Stimulated activated CD8-positive, alpha-beta memory T cell treated with anti-CD3 and anti-CD28 coated beads, Interleukin-12 subunit alpha, Interleukin-12 subunit beta, amount 100 ng/mL, for 4 hours (primary cell): ENCODE results near the gene DUSP5.

Source experiments
- DNase-seq: peaks from one replicate; pipeline ENCODE4 v3.0.0-alpha.2; 2020; ENCODE audit warnings: low read depth

DUSP5 gene

DNA sequence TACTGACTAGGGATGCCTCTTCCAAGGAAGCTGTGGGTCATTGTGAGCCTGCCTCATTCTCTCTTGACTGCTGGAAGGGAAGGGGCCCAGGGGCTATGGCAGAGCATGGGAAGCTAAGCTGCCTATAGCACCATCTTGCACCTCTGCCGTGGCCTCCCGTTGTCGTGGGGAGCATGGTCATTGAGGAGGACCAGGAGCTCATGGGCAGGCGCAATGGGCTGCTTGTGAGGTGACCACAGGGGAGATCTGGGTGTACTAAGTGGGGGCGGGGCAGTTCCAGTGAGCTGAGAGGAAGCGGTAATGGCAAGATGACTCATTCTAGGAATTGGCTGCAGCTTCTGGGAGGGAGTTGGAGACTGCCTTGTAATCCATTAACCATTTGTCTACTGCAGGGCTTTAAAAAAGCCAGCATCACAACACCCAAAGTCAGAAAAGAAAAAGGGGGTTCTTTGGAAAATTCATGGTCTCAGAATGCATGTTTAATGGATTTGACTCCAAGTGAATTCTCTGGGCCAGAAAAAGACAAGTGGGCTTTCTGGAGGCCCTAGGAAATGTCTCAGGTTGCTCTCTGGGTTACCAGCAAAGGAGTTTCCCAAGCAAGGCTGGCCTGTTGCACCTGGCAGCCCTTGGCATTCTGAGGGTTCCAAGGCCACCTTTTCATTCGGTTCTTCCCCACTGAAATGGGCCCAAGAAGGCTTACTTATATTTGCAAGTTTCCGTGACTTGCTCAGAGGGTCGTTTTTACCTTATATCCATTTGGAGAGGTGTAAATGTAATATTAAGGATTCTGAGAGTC lies 3.6 kb downstream of the DUSP5 start:
- peak; percentile 31 for DNase-seq

DNA sequence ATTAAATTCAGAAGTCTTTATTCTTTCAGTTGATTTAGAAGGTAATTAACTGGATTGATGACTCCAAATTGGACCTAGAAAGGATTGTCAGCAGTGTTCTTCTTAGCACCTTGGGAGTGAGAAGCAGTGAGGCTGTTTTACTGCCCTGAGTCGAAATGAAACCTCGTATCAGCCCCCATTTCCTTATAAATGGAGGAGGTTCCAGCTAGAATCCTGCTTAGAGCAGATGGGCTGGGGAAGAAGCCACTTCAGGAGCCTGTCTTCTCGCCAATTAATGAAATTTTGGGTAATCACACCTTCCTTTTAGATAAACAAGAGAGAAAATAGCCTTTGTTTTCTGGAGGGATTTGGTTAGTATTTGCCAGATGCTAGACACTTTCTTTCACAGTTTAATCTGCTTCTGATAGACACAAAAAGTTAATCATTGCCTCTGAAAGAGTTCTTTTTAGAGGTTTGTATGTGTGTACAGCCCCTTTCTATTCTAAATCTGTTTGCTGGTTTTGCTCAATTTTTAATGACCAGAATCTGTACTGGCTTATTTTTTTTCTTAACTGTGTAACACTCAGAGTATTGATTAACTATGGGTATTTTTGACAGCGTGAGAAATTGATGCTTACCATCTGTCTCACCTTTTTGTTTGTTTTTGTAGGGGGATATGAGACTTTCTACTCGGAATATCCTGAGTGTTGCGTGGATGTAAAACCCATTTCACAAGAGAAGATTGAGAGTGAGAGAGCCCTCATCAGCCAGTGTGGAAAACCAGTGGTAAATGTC lies 4.6 kb downstream of the DUSP5 start:
- DNase-seq = no peak

DNA sequence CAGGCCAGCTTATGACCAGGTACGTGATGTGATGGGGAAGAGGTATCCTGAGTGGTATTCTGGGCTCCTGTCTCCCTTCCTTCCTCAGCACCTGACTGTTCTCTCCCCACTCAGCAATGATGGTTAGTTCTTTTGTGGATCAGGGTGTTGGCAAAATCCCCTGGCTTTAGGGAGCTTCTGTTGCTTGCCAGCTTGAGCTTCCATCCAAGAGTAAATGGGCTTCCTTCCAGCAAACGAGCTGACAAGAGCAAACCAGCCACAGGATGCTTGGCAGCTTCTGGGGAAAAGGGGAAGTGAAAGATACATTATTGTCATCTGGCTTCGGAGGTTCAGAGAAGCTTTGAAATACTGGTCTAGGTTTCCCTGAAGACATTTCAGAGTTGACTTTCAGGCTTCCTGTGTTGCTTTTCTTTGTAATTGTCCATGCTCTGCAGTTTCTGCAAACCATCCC lies 5.2 kb downstream of the DUSP5 start:
- DNase-seq = no peak

DNA sequence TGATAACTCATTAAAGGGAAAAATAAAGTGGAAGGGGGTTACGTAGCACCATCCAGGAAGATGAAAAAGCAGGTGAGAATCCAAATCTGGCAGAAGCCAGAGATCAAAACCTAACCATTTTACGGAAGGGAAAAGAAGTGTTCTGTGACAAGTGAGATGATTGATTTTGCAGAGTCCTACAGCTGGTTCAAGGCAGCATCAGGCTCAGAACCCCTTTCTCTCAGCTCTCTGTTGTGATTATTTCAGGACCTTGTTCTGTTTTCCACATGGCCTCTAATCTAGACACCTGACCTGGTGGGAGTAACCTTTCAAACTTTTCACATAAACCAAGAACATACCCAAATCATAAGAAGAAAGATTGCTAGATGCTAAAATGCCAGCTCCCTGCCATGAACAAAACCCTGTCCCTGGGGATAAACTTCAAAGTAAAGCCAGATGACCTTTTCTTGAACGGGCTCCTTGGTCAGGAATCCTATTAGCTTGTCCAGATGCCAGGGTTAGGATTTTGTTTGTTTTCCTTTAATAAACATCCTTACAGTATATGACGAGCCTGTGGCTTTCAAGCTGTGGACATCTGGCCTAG lies 5.9 kb downstream of the DUSP5 start:
- DNase-seq = no peak

DNA sequence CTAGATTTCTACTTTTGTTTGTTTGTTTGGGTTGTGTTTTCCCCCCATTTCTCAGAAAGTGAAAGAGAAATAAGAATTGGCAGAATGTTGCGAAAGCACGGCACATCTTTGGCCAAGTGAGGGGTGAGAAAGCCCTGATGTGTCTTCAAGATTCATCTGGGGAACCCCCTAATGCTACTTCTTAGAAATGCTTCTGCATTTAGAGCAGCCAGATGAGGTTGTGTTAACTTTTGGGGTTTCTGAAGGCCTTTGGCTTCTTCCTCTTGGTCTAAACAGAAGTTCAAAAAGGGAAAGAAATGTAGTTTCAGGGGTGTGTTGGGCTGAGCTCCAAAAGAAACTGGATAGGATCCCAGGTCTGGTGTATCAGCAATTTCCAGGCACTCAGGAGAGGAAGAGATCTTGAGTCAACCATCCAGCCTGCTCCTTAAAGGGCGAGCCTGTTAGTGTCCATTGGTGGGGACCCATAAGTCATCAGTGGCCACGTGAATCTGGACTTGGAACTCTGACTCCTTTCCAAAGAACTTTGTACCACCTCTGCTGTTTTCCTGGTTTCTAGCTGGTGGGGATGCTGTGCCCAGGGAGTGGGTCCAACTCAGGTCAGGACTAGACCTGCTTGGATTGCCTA lies 6.5 kb downstream of the DUSP5 start:
- DNase-seq = peak; percentile 30

DNA sequence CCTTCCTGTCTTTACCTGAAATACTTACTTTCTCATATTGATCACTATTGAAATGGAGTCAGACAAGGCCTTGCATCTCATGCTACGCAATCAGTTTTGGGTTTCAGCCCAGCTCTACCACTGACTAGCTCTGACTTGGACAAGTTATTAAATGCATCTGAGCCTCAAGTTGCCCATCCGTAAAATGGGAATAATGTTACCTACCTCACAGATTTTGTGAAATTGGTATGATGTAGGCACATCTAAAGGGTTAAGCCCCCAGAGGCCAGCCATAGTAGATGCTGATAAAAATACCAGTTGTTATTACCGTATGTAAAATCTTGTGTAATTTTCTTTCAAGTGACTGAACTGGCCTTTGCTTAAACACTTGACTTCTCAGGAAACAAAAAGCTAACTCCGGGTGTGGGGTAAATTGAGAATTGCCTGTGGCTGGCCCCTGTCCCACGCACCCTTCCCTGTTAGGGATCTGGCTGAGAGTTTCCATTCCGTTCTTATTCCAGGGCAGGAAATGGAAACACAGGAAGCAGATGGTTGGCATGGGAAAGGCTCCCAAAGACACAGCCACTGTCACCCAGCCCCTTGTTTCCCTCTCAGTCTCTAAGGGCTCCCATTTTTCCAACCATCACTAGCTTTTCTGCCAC lies 7.5 kb downstream of the DUSP5 start:
- no peak for DNase-seq

DNA sequence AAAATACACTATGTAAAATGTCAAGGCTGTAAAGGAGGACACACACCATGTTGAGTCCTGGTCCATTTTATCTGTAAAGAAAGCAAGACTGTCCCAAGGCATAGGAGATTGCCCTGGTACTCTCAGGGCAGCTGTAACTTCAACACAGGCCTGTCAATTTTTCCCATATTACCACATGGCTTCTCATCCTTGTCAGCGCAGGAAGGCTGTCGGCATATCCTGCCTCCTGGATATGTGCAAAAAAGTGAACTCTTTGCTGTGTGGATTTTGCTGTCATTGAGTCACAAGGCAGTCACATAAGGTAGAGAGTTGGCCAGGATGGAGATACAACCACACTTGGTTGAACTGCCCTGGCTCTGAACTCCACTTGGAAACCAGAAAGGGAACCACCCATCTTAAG lies 8.7 kb downstream of the DUSP5 start:
- no peak for DNase-seq

DNA sequence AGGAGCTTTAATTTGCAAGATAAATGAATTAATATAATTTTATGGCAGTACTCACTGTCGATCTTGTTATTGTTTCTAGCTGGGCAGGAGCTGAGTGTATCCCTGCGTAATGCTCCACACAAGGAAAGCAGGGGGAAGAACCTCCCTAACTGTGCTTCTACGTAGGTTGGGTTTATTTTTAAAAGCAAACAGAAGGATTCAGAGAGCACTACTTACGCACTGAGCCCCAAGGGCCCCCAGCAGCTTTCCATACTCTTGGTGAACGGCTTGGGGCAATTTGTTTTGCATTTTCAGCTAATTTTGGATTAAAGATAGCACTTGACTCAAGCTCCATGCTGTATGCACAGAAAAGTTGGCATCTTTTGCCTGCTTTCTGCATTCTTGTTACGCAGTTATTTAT lies 9.6 kb downstream of the DUSP5 start:
- no peak for DNase-seq

DNA sequence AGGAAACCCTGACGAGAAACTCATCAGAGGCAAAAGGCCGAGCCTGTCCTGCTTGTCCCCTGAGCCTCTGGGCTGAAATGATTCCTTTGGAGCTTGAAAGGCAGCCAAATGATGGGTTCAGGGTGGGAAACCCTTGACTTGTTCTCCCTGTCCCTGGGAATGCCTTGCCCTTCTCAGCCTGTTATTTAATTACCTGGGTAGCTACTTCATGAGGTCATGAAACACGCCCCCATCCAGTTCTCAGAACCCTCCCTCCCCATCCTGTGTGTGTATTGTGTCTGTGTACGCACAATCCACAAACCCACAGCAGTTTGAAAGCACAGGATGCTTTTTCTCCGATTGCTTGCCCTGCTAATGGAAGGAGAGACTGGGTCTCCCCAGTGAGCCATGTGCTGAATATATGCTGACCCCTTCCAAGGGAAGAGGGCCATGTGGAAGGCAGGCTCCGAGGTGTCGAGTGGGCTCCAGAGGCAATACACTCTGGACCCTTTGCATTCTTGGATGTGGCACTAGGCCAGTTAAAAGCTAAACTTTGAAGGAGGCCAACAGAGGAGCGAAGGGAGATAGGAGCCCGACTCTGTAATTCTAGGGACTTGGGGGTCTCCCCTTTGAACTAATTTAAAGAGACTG lies 10.6 kb downstream of the DUSP5 start:
- DNase-seq = no peak

DNA sequence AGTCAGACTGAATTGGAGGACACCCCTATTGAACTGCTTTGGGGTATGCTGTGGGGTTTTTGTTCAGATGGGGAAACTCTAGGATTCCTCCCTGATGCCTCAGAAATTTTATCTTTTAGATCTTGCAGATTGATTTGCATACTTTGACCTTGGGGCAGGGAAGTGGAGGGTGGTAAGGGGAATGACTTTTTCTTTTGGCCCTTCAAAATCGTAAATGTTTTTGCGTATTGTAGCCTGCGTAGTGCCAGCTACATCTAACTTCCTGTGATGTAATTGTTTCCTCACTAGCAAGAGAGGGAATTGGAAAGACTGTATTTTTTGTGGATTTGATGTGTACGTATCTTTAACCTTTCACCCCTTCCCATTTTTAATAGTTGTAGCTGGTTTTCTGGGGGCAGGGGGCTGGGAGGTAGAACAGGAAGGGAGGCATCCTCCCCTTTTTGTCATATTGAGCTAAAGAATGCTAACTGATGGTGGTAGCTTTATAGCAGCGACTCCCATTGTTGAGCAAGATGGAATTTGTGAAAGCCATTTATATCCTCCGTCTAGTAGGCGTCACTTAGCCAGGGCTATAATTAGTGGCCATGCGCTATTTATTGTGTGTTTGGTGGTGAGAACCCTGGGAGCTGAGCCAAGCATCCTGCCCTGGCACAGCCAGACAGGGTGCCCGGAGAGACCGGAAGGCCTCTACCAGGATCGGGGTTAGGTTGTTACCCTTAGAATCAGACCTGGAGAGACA lies 11.3 kb downstream of the DUSP5 start:
- no peak for DNase-seq

DNA sequence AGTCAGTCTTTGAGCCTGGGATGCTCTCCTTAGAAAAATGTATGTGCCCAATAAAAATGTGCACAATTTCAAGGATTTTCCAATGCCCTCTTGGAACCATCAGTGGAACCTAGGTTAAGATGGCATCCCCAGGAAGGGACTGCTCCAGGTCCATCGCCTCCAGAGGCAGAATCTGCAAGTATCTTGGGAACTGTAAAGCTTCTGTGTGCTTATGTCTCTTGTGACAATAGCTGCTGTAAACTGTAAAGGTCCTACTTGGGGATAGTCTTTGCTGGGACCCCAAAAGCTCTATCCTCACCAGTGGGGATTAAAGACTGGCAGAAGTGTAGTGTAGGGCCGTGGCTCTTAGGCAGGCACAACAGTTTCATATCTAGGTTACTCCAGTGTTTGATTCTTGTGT lies 11.9 kb downstream of the DUSP5 start:
- no peak for DNase-seq

DNA sequence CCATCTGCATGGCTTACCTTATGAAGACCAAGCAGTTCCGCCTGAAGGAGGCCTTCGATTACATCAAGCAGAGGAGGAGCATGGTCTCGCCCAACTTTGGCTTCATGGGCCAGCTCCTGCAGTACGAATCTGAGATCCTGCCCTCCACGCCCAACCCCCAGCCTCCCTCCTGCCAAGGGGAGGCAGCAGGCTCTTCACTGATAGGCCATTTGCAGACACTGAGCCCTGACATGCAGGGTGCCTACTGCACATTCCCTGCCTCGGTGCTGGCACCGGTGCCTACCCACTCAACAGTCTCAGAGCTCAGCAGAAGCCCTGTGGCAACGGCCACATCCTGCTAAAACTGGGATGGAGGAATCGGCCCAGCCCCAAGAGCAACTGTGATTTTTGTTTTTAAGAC lies 12.4 kb downstream of the DUSP5 start:
- DNase-seq = no peak

DNA sequence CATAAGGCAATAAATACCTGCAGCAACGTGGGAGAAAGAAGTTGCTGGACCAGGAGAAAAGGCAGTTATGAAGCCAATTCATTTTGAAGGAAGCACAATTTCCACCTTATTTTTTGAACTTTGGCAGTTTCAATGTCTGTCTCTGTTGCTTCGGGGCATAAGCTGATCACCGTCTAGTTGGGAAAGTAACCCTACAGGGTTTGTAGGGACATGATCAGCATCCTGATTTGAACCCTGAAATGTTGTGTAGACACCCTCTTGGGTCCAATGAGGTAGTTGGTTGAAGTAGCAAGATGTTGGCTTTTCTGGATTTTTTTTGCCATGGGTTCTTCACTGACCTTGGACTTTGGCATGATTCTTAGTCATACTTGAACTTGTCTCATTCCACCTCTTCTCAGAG lies 13.0 kb downstream of the DUSP5 start:
- no peak for DNase-seq

DNA sequence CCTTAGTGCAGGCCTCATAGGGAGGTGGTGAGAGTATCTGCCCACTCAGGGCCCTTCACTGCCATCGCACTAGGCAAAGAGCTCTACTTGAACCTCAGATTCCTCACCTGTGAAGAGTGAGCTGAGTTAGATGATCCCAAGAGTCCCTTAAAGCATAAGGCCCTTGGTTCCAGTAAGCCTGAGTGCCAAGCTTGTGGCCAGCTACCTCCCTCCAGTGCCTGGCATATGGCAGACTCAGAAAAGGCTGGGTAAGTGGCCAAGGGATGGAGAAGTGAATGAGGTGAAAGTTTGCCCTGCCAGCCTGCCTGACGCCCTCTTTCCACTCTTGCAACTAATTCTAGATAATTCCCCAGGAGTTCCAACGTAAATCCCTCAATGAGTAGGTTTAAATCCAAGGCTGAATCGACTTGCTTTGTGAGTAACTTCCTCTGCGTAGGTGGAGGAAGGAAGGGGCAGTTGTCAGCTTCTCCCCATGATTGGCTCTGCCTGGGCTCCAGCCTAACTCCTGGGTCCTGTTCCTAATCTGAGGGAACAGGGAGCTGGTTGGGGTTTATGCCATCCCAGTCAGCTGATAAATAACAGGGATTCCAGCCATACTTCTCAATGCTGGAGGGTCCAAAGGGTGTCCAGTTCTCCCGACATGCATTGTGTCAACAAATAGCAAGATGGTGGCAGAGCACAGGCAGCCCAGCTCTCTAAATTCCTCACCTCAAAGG lies 14.2 kb downstream of the DUSP5 start:
- DNase-seq = no peak

DNA sequence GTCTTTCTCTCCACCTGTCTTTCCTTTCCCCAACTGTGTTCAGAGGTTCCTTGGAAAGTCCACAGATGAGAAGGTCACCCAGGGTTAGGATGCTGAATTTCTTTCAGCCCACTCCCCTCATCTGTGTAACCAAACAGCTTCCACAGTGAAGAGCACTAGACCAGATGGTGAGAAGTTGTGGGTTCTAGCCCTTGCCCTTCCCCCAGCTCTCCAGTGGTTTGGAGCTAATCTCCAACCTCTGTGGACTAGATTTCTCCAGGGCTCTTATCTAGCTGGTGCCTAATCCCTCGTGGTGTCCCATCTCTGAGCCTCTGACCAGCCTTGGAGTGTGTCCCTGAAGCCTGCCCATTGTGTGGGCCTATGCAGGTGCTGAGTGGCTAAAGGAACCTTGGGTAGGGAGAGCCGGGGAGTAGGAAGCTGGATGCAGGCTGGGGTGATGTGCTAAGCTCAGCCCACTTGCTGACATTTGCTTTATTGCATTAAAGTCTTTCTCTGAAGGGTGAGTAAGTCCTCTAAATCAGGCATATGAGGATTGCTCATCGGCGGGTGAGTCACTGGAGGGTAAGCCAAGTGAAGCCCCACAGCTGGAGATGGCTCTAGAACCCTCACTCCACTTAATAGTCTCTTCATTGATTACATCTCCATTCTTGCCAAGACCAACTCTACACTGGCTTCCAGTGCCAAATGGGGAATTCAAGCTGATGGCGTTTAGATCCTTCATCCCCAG lies 14.9 kb downstream of the DUSP5 start:
- DNase-seq = peak; percentile 45

DNA sequence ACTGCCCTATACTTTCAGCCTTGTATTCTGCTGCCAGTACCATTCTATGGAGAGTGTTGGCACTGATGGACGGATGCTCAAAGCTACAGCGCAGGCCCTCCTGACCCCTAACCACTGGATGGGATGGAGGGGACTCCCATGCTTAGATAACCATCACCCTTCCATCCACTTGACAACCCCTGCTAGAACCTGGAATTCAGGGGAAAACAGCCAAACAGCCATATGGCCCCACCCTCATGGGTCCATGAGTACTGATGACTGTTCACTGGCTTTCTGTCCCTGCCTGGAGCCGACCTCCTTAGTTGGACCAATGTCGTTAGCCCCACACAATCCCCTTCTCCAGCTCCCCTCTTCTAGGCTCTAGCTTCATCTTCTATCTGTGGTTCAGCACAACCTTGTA lies 16.2 kb downstream of the DUSP5 start:
- DNase-seq = no peak

DNA sequence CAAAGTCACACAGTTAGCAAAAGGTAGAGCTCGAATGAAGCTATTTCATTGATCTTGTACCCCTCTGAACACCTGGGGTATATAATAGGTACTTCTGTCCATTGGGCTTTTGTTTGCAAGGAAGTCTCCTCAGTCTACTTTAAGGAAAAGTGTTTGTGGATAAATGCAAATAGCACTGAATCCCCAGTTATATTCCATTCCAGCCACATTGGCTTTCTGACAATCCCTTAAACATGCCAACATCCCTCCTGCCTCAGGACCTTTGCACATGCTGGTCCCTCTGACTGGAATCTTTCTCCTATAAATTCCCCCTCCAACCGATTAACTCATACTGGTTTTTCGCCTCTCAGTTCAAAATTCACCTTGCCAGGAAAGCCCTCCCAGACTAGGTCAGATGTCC lies 17.1 kb downstream of the DUSP5 start:
- DNase-seq = no peak

DNA sequence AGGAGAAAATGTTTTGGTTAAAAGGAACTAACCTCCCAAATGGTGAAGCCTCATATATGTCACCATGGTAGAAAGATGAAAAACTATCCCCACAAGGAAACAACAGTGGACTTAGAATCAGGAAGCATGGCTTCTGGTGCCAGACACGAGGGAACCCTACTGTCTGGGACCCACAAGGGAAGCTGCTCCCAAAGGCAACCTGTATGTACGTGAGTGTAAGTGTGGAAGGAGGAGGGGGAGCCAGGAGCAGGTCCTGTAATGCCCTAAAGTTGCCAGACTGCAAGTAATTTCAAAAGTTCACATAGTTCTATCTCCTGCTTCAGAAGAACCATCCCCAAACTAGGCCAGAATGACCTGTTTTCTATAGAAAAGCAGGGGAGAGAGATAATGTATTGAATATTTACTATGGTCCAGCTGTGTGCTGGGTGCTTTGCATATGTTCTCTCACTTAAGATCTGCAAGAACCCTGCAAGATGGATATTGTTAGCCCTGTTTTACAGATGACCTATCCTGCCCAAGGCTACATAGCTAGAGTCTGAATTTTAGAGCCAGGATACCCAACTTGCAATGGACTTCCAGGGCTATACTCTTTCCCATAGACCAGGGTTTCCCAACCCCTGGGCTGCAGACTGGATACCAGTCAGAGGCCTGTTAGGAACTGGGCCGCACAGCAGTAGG lies 19.2 kb downstream of the DUSP5 start:
- DNase-seq = no peak

DNA sequence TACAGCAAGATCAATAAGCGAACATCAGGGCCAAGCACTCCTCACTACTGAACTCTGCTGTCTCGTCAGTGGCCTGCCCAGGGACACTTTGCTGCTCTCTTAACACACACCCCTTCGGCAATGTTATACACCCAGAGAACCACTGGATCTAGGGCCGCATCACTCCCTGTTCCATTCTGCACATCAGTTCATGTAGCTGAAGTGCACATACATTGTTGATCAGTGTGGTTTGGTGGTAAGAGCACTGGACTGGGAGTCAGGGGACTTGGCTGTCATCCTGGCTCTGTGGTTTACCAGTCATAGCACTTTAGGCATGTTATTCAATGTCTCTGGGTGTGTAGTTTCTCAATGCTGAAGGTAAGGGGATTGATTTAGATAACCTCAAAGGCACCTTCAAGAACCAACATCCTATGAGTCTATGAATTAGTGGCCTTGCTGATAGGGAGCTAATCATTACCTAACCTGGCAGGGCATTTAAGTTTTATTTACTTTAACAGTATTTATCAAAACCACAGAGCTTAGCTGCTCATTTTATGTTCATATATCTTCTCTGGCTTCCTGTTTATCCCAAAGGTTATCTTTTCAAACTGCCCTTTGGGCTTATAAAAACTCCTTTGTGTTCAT lies 24.8 kb downstream of the DUSP5 start:
- DNase-seq = no peak
